ENCODE results near the gene NOX3.

Gene NOX3

DNA sequence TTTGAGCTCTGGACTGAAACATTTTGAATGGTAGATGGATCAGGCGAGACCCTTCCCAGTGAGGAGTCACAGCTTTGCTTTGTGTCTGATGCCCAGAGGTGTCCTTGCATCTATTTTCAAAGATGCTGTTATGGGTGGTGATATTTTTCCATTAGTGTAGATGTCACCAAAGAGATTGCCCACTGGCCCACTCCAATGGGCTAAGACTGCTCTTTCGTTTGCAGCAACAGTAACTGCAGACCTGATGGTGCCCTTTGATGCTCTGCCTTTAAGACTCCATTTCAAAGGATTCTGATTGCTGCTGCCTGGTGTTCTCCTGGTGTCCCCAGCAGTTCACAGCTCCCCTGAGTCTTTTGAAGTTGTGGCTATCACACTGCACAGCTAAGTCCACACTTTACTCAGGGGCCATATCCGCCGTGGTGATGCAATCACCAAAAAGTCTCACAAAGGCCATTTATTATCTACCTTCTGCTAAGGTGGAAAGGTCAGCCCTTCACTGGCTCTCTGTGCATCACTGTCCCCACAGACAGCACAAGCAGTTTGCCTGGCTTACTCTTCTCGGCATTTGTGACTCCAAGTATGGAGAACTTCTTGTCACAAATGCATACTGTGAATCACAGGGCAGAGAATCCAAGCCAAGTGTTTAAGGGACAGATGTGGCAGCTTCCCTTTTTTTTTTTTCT is 56.4 kb downstream of the NOX3 start:
- no peak for DNase-seq (ENCODE audit: low read depth)

- DNase-seq (ENCODE audit: low read depth), result no peak
These were observed 57.0 kb downstream of the NOX3 start for GRCh38 chr6:155398701-155399061.

DNA sequence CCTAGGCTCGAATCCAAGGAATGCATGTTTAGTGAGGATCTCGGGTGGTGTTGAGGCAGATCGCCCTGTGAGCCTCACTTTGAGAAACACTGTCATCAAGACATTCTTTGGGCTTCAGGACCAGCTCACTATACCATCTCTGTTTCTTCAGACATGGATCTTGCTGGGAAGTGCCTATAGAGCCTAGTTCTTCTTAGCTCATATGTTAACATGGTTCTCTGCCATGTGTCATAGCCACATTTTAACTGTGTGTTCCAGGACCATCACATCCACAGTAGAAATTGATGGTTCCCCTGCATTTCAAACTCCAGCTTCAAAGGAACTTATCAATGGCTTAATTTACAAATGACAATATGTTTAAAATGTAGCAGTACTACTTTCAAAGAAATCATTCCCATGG is 57.4 kb downstream of the NOX3 start:
- DNase-seq (ENCODE audit: low read depth), result no peak

DNA sequence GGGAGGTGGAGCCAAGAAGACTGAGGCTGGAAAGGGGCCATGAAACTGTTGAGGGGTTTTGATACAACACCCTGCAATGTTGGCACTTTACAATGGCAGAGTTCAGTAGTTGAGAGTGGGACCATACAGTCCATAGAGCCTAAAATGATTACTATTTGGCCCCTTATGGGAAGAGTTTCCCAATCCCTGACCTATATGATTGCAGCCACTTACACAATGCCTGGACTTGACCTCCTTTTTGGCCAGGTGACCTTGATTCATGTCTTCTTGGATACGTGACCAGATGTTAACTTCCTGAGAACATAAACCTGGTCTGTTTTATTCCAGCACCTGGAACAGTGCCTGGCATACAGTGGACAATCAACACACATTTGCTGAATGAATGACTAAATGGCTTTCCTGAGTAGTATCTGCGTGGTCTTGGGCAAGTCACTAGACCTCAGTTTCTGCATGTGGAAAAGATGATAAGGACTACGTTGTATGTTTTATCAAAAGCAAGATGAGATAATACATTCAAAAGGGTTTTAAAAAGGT is 58.4 kb downstream of the NOX3 start:
- no peak for DNase-seq (ENCODE audit: low read depth)

DNA sequence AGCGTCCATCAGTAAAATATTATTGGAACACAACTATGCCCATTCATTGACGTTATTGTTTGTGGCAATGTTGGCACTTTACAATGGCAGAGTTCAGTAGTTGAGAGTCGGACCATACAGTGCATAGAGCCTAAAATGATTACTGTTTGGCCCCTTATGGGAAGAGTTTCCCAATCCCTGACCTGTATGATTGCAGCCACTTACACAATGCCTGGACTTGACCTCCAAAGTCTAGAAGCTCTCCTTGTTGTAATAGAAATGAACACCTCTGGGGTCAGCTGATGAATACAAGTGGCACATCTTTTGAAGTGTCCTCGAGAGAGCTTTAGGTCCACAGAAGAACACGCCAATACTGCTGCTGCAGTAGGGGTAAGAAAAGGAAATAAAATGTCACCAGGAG is 59.0 kb downstream of the NOX3 start:
- DNase-seq (ENCODE audit: low read depth), result no peak

DNA sequence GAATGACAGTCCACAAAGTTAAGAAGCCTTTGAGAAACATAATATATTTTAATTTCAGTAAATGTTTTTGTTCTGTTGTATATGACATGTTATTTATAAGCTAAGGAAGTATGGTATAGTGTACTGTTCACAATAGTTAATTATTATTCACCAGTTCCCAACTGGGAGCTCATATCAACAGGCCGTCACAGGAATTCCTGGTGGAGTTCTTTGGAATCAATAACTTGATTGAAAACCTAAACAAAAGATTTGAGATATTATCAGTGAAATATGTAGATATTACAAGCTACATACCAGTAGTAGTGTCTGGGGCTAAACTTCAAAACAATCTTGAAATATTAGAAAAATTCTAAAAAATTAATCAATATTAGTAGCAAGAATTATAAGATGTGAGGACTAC is 60.3 kb downstream of the NOX3 start:
- DNase-seq (ENCODE audit: low read depth), result no peak

DNA sequence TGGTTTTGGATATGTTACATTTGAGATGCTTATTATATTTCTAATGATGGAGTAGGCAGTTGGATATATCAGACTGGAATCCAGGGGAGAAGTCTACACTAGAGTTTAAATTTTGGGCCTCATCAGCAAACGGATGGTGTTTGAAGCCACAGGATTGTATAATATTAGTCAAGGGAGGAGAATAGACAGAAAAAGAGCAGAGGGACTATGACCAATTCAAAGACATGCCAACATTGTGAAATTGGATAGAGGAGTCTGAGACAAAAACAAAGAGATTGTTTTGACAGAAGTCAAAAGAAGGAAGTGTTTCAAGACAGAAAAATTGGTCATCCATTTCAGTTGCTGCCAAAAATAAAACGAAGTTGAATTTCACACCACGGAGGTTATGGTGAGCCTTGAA is 66.5 kb downstream of the NOX3 start:
- DNase-seq (ENCODE audit: low read depth), result peak; percentile 37

DNA sequence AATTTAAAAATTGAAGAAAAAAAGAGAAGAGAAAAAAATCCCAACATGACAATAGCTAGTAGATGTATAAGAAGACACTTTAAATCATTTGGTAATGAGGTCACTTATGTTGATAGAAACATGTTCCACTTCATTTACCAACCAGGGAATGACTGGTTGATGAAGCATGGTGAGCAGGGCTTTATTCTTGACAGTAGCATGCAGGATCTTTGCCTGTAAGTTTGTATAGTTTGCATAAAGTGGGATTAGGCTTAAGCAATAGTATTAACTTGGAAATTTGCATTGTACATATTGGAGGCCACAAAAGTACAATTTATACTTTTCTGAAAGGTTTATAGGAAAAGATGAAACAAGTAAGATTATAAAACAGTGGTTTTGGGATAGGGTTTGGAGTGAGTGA is 67.0 kb downstream of the NOX3 start:
- peak; percentile 8 for DNase-seq (ENCODE audit: low read depth)

GRCh38 chr6:155387481-155387880 is 68.2 kb downstream of the NOX3 start:
- DNase-seq (ENCODE audit: low read depth), result no peak

- DNase-seq (ENCODE audit: low read depth), result no peak
These were observed 71.2 kb downstream of the NOX3 start for GRCh38 chr6:155384321-155384952.

GRCh38 chr6:155383913-155384312 is 71.7 kb downstream of the NOX3 start:
- DNase-seq (ENCODE audit: low read depth), result no peak

- peak; percentile 95 for DNase-seq (ENCODE audit: low read depth)
These were observed 73.3 kb downstream of the NOX3 start for GRCh38 chr6:155382338-155382685.

- no peak for DNase-seq (ENCODE audit: low read depth)
These were observed 73.8 kb downstream of the NOX3 start for GRCh38 chr6:155381673-155382337.

GRCh38 chr6:155380666-155381332 is 74.8 kb downstream of the NOX3 start:
- no peak for DNase-seq (ENCODE audit: low read depth)

DNA sequence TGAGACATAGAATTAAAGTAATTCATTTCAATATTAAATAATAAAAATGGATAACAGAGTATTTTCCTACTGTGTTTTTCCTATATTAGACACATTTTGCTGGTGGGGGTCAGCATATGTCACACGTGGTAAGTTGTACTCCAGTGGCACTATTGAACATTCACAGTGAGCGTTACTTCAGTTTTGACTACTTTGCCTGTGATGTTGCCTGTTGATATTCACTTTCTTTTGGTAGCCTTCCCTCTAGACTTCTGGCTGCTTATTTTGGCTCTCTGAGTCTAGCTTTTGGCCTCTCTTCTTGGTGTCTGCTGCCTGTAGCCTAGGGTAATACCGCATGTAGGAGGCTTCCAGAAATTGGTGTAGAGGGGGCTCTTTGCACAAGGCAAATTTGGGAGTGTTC is 76.9 kb downstream of the NOX3 start:
- no peak for DNase-seq (ENCODE audit: low read depth)

DNA sequence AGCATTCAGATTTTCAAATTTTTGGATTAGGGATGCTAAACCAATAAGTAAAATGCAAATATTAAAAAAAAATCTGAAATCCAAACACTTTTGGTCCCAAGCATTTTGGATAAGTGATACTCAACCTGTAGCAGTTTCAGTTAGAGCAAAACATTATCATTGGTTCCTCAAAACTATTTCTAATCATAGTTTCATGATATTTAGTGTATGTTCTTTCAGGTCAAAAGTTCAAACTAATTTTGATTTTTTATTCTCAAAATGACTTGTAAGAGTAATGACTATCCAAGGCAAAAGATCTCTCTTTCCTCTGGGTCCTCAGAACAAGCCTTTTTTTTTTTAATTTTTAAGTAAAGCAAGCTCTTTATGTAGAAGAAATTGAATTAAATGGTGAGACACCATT is 77.4 kb downstream of the NOX3 start:
- DNase-seq (ENCODE audit: low read depth), result no peak

- DNase-seq (ENCODE audit: low read depth), result peak; percentile 81
These were observed 78.6 kb downstream of the NOX3 start for GRCh38 chr6:155377061-155377460.

- no peak for DNase-seq (ENCODE audit: low read depth)
These were observed 79.8 kb downstream of the NOX3 start for GRCh38 chr6:155375801-155376200.

DNA sequence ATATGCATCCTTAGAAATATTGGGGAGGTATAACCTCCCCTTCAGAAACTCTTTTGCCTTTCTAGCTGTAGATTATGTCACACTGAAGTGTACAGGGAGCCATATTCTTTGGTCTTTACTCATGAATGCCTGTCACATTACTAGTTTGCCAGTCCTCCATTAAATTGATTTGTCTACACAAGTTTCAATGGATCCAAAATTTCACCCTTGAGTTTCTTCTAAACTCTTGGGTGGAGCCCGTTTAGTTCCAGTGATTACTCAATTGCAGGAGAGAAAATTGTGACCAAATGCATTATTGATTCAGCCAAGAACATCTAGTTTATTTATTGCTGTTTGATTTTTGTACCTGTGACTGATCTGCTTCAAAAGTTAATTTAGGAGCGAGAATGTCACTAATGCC is 81.0 kb downstream of the NOX3 start:
- DNase-seq (ENCODE audit: low read depth), result no peak

- no peak for DNase-seq (ENCODE audit: low read depth)
These were observed 82.4 kb downstream of the NOX3 start for GRCh38 chr6:155373276-155373675.

DNA sequence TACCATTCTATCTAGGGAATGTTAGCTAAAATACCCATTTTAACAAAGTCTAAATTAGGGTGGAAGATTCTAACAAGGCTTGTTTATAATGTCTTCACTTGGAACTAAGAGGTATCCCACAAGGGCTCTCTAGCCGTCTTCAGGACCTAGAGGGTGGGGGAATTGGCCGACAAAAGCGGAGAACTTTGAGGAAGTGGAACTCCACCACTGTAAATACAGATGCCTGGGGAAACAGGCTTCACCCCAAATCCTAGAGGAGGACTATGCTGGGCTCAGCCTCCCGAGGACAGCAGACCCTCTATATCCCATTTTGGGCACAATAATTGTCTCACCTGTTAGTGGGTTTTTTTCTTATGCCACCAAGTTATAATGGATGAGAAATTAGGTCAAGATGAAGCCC is 83.4 kb downstream of the NOX3 start:
- DNase-seq (ENCODE audit: low read depth), result no peak

DNA sequence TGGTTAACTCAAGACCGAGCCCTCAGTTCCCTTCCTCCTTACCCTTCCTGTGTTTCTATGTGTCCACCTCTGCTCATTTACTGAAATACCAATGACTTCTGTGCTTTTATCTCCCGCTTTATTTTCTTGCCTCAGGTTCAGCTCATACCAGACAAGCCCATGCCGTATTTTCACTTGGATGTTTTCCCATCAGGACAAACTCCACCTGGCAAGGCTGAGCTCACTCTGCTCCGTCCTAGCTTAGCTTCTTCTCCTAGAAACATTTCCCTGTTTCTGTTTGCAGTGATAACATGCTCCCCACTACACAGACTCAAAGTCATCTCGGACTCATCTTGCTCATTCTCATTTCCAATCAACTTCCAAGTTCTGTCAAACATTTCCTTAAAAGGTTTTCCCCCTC is 84.4 kb downstream of the NOX3 start:
- DNase-seq (ENCODE audit: low read depth), result no peak

DNA sequence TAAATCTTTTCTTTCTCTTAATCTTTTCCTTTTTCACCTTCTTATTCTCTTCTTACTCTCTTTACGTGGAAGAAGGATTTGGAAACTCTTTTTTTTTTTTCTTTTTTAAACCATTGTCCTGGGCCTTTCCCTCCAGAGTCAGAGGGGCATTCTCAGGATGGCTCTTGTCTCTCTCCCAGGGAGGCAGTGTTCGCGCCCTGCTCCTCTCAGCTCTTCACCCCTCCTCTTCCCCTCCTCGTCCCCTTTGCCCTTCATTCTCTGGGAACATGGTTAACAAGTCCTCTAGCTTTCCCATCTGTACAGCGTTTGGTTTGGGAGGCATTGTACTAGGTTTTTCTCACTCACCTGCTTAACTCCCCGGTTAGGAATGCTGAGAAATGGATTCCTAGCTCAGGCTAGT is 89.3 kb downstream of the NOX3 start:
- DNase-seq (ENCODE audit: low read depth), result no peak

All from amniotic epithelial cell (primary cell).